RWPE2 (cell line): Measurements from ENCODE around the gene ROR2.

Source experiments
- ATAC-seq: fragments of 200-7000 bp; cut with Tn5 transposase; 3 replicates; pipeline ENCODE4 v1.9.1; 2021; ENCODE audit warnings: low read depth
- DNase-seq: peaks from one replicate; pipeline ENCODE4 v3.0.0-alpha.2; 2020; ENCODE audit warnings: low spot score
- H3K27ac ChIP-seq: fragments of 450-650 bp; 2 replicates; pipeline ENCODE4 v1.5.1; 2017; ENCODE audit warnings: mild to moderate bottlenecking; ENCODE audit not compliant: poor library complexity, severe bottlenecking
- H3K27me3 ChIP-seq: fragments of 250-450 bp; sonication (Bioruptor Pico); 2 replicates; pipeline ENCODE4 v1.5.1; 2021; ENCODE audit warnings: mild to moderate bottlenecking, moderate library complexity; ENCODE audit not compliant: insufficient read depth, poor library complexity, severe bottlenecking
- H3K36me3 ChIP-seq: fragments of 250-450 bp; sonication (Bioruptor Pico); 2 replicates; pipeline ENCODE4 v1.5.1; 2020; ENCODE audit warnings: low read depth, mild to moderate bottlenecking, moderate library complexity
- H3K4me1 ChIP-seq: fragments of 250-450 bp; sonication (Bioruptor Pico); 2 replicates; pipeline ENCODE4 v1.5.1; 2021; ENCODE audit warnings: mild to moderate bottlenecking, moderate library complexity; ENCODE audit not compliant: insufficient read depth, poor library complexity, severe bottlenecking
- H3K4me3 ChIP-seq: fragments of 250-450 bp; sonication (Bioruptor Pico); 2 replicates; pipeline ENCODE4 v1.5.1; 2021; ENCODE audit warnings: mild to moderate bottlenecking, moderate library complexity; ENCODE audit not compliant: severe bottlenecking
- H3K9me3 ChIP-seq: fragments of 250-450 bp; sonication (Bioruptor Pico); 2 replicates; pipeline ENCODE4 v1.5.1; 2021; ENCODE audit warnings: mild to moderate bottlenecking, moderate library complexity; ENCODE audit not compliant: severe bottlenecking
- TF ChIP-seq, protein P1 (sequence below): fragments of 450-650 bp; IDR thresholded peaks from one replicate; pipeline ENCODE4 v1.5.1; 2017; ENCODE audit warnings: mild to moderate bottlenecking, moderate library complexity; ENCODE audit not compliant: poor library complexity, severe bottlenecking

ROR2 gene

DNA sequence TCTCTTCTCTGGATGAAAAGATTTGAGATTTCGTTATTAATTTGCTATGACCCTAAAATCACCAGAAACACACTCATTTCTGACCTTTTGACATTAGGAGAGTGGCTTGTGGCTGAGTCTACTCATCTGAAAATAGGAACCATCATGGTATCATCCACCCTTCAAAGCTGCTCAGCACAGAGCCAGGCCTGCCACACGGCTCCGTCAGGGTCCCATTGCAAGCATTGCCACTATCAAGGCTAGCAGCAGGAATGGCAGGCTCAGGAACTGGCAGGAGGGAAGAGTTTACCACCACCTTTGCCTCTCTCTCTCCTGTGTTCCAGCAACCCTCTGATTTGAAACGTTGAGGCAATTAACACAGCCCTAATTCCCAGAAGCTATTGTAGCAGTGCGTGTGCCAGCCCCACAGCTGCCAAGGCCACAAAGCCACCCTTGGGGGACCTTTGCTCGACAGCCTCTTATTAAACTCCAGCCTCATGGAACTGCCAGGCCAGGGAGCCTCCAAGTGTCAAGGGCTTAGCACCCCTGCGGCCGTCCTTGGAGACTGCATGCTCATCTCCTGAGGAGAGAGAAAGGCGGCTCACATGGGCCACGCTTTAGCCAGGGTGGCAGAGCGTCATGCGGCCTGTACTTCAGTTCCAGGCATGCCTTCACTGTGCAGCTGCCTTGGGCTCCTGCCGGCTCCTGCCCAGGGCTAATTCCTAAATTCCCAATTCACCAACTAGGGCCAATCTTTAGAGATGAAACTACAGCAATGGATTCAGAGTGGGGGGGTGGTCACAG lies 145.9 kb downstream of the ROR2 start:
- no peak overlapping the region for H3K4me3 ChIP-seq
- H3K27me3 ChIP-seq: no peaks in the 10 kb centered on the region
- no peak overlapping the region for H3K27ac ChIP-seq
- TF ChIP-seq, protein P1, sequence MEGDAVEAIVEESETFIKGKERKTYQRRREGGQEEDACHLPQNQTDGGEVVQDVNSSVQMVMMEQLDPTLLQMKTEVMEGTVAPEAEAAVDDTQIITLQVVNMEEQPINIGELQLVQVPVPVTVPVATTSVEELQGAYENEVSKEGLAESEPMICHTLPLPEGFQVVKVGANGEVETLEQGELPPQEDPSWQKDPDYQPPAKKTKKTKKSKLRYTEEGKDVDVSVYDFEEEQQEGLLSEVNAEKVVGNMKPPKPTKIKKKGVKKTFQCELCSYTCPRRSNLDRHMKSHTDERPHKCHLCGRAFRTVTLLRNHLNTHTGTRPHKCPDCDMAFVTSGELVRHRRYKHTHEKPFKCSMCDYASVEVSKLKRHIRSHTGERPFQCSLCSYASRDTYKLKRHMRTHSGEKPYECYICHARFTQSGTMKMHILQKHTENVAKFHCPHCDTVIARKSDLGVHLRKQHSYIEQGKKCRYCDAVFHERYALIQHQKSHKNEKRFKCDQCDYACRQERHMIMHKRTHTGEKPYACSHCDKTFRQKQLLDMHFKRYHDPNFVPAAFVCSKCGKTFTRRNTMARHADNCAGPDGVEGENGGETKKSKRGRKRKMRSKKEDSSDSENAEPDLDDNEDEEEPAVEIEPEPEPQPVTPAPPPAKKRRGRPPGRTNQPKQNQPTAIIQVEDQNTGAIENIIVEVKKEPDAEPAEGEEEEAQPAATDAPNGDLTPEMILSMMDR: no peak
- H3K36me3 ChIP-seq: no peaks in the 10 kb centered on the region
- DNase-seq: no peak
- no peak for ATAC-seq
- no peaks in the 10 kb centered on the region for H3K4me1 ChIP-seq
- no peaks in the 10 kb centered on the region for H3K9me3 ChIP-seq

DNA sequence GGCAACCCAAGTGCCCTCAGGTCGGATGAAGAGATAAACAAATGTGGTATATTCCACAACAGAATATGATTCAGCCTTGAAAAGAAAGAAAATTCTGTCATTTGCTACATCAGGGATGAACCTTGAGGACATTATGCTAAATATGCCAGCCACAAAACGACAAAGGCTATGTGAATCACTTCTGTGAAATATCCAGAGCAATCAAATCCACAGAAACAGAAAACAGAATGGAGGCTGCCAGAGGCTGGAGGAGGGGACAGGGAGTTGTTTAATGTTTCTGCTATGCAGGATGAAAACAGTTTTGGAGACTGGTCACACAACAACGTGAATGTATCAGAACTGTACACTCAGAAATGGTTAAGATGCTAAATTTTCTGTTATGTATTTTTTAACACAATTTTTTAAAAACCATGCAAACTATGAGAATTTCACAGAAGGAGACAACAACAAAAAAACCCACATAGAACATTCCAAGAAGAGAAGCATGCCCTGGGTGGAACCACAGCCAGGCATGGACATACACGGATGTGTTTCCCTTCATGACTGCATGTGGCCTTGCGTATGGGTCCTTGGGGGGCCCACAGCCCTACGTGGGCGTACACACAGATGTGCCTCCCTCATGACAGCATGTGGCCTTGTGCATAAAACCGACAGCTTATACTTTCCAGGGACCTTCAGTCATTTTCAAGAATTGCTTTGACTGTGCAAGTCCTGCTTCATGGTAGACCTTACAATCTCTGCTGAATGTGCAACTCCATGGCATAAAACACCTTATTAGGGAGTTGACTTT lies 146.7 kb downstream of the ROR2 start:
- H3K4me1 ChIP-seq: no peaks in the 10 kb centered on the region
- TF ChIP-seq, protein P1: no peak
- no peaks in the 10 kb centered on the region for H3K36me3 ChIP-seq
- no peak for ATAC-seq
- DNase-seq: no peak
- H3K27me3 ChIP-seq: no peaks in the 10 kb centered on the region
- H3K9me3 ChIP-seq: no peaks in the 10 kb centered on the region
- H3K27ac ChIP-seq: no peak overlapping the region
- no peak overlapping the region for H3K4me3 ChIP-seq

DNA sequence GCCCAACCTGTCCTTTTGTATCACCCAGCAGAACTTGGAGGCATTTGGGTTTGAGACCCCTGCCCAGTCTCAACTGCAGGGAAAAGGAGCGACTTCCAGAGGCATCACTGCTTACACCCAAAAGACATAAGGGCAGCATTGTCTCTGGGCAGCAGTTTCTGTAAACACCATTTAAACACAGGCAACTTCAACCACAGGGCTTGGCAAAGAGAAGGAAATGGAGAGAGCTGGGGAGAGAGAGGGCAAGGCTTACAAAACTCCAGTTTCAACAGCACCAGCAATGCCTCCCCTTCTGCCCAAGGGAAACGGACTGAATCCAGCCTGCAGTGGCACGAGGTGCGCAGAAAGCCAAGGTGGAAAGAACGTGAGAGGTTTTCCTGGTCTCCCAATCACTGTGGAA lies 147.6 kb downstream of the ROR2 start:
- ATAC-seq (no peak), DNase-seq (no peak)
- TF ChIP-seq, protein P1: no peak
- Histone ChIP-seq H3K4me3 (no peak overlapping the region), H3K27ac (no peak overlapping the region), H3K9me3 (no peaks in the 10 kb centered on the region), H3K27me3 (no peaks in the 10 kb centered on the region), H3K4me1 (no peaks in the 10 kb centered on the region), H3K36me3 (no peaks in the 10 kb centered on the region)

DNA sequence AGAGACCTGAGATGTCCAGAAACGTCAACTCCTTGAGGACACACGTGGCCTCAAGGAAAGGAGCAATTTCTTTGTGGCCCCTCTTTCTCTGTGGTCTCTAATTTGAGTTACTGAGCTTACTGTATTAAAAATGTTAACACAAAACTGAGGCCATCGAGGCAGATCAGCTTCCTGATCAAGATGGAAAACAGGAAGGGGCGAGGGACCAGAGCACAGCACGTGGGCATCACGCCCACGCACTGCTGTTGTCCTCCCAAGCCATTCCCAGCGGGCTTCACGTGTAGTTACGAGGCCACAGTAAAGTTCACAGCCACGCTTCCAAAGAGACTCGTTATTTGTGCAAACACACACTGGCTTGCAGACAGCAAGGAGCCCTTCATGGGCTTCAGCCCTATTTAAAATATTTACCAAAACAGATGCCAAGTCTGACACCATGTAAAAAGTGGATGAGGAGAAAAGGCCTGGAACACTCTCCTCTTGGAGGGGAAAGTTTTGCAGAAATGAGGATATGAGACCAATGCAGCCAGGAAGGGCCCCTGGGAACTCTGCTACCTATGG lies 149.5 kb downstream of the ROR2 start:
- TF ChIP-seq, protein P1: no peak
- no peak for DNase-seq

More for the DNA sequence above, 149.5 kb downstream of the ROR2 start:
- H3K36me3 ChIP-seq: no peaks in the 10 kb centered on the region
- H3K27me3 ChIP-seq: no peaks in the 10 kb centered on the region
- no peaks in the 10 kb centered on the region for H3K4me1 ChIP-seq
- H3K27ac ChIP-seq: no peak overlapping the region
- no peaks in the 10 kb centered on the region for H3K9me3 ChIP-seq
- ATAC-seq: no peak
- no peak overlapping the region for H3K4me3 ChIP-seq
